Measurements from ENCODE around the gene NUTM2A.

The NUTM2A gene

GRCh38 chr10:87248818-87249353 lies 23.6 kb downstream of the NUTM2A start:
- peak in 1 of 2 donors; percentile 20 for ATAC-seq

GRCh38 chr10:87280749-87281392 lies 55.6 kb downstream of the NUTM2A start:
- peak in 1 of 2 donors; percentile 25 for ATAC-seq
